ENCODE measurements around the gene CRTC1.

DNA sequence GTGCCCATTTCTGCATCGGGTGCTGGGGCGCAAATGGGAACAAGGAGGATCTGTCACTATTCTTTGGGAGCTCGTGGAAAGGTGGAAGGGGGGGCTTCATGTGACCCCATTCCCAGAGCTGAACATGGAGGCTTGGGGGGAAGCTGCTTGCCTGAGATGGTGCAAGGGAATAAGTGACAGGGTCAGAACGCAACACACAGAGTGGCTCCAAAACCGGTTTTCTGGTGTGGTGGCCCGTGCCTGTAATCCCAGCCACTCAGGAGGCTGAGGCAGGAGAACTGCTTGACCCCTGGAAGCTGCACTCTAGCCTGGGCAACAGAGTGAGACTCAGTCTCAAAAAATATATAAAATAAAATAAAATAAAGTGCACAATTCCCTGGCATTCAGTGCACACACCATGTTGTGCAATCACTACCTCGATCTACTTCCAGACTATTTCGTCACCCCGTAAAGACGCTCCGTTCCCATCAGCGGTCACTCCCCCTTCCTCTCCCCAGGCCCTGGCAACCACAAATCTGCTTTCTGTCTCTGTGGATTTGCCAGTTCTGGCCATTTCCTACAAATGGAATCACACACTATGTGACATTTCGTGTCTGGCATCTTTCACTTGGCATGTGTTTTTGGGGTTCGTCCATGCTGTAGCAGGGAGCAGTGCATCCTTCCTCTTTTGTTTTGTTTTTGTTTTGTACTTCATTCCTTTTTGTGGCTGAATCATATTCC, 125.8 kb downstream of the CRTC1 start:
- no peak for TF ChIP-seq NR2F2 (IDR thresholded peaks at IDR 0.05)
- TF ChIP-seq CTCF (IDR thresholded peaks at IDR 0.05; ENCODE audit: low read depth, low read length, missing input control), result no peak
- TF ChIP-seq, protein P1, sequence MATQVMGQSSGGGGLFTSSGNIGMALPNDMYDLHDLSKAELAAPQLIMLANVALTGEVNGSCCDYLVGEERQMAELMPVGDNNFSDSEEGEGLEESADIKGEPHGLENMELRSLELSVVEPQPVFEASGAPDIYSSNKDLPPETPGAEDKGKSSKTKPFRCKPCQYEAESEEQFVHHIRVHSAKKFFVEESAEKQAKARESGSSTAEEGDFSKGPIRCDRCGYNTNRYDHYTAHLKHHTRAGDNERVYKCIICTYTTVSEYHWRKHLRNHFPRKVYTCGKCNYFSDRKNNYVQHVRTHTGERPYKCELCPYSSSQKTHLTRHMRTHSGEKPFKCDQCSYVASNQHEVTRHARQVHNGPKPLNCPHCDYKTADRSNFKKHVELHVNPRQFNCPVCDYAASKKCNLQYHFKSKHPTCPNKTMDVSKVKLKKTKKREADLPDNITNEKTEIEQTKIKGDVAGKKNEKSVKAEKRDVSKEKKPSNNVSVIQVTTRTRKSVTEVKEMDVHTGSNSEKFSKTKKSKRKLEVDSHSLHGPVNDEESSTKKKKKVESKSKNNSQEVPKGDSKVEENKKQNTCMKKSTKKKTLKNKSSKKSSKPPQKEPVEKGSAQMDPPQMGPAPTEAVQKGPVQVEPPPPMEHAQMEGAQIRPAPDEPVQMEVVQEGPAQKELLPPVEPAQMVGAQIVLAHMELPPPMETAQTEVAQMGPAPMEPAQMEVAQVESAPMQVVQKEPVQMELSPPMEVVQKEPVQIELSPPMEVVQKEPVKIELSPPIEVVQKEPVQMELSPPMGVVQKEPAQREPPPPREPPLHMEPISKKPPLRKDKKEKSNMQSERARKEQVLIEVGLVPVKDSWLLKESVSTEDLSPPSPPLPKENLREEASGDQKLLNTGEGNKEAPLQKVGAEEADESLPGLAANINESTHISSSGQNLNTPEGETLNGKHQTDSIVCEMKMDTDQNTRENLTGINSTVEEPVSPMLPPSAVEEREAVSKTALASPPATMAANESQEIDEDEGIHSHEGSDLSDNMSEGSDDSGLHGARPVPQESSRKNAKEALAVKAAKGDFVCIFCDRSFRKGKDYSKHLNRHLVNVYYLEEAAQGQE (IDR thresholded peaks at IDR 0.05), result no peak
- no peak for TF ChIP-seq SP1 (IDR thresholded peaks at IDR 0.05)
- no peak for TF ChIP-seq FOXA1 (IDR thresholded peaks at IDR 0.05)

All from liver (tissue), 3 donors.